Sigmoid colon (tissue), 3 donors: ENCODE results near the gene SND1.

Experiments
- CTCF ChIP-seq, 4 experiments: fragments of 450-650 bp in 3 of 4; fragments of 200-600 bp in 1 of 4; IDR thresholded peaks; one replicate each; pipeline ENCODE4 v1.5.1; 2016 to 2019; ENCODE audit warnings: antibody characterized with exemption in 4 of 4, mild to moderate bottlenecking in 3 of 4, moderate library complexity in 2 of 4
- POLR2A ChIP-seq, 2 donors: fragments of 450-650 bp; IDR thresholded peaks; one replicate each; pipeline ENCODE4 v1.6.1; 2016; ENCODE audit warnings: antibody characterized with exemption in 2 of 2, mild to moderate bottlenecking in 2 of 2, moderate library complexity in 2 of 2

- TF ChIP-seq POLR2A (IDR thresholded peaks at IDR 0.05): no peak
- TF ChIP-seq CTCF (IDR thresholded peaks at IDR 0.05): no peak
Measured at GRCh38 chr7:128131731-128132130, 479.7 kb downstream of the SND1 start.
